SK-N-SH treated with all-trans-retinoic acid at 6 μM for 48 hours (cell line): Measurements from ENCODE around the gene NGDN.

Source experiments
- ATAC-seq: fragments of 200-7000 bp; cut with Tn5 transposase; 3 replicates; pipeline ENCODE4 v1.9.1; 2020; ENCODE audit warnings: mild to moderate bottlenecking, moderate library complexity
- ARNTL ChIP-seq: fragments of 450-650 bp; formaldehyde crosslinking; IDR thresholded peaks from 2 replicates; pipeline ENCODE4 v1.5.0; 2020; ENCODE audit warnings: low read depth, mild to moderate bottlenecking, moderate library complexity, borderline replicate concordance
- CREB5 ChIP-seq: fragments of 250-450 bp; sonication (Bioruptor Pico); IDR thresholded peaks from 2 replicates; pipeline ENCODE4 v1.5.1; 2020; ENCODE audit warnings: low read depth, mild to moderate bottlenecking, moderate library complexity
- CSDC2 ChIP-seq: fragments of 250-450 bp; sonication (Bioruptor Pico); IDR thresholded peaks from 2 replicates; pipeline ENCODE4 v1.5.0; 2020; ENCODE audit warnings: mild to moderate bottlenecking, moderate library complexity
- ESRRG ChIP-seq: fragments of 250-450 bp; sonication (Bioruptor Pico); IDR thresholded peaks from 2 replicates; pipeline ENCODE4 v1.6.1; 2021; ENCODE audit warnings: mild to moderate bottlenecking
- GLIS3 ChIP-seq: fragments of 250-450 bp; sonication (Bioruptor Pico); IDR thresholded peaks from 2 replicates; pipeline ENCODE4 v1.5.0; 2020; ENCODE audit warnings: mild to moderate bottlenecking, moderate library complexity
- ISL1 ChIP-seq: fragments of 250-450 bp; sonication (Bioruptor Pico); IDR thresholded peaks from 2 replicates; pipeline ENCODE4 v2.1.2; 2022; ENCODE audit warnings: mild to moderate bottlenecking, moderate library complexity
- OSR1 ChIP-seq: fragments of 250-450 bp; sonication (Bioruptor Pico); IDR thresholded peaks from 2 replicates; pipeline ENCODE4 v1.8.0; 2022; ENCODE audit warnings: moderate library complexity, mild to moderate bottlenecking, inconsistent platforms
- POU6F1 ChIP-seq: fragments of 250-450 bp; sonication (Bioruptor Pico); IDR thresholded peaks from 2 replicates; pipeline ENCODE4 v1.8.0; 2021; ENCODE audit warnings: low read depth, mild to moderate bottlenecking, moderate library complexity, borderline replicate concordance
- PPARA ChIP-seq: fragments of 250-450 bp; sonication (Bioruptor Pico); IDR thresholded peaks from 2 replicates; pipeline ENCODE4 v1.5.0; 2020; ENCODE audit warnings: mild to moderate bottlenecking, borderline replicate concordance
- RARB ChIP-seq: fragments of 250-450 bp; sonication (Bioruptor Pico); IDR thresholded peaks from 2 replicates; pipeline ENCODE4 v1.8.0; 2021; ENCODE audit warnings: mild to moderate bottlenecking, moderate library complexity
- SNAI2 ChIP-seq: fragments of 250-450 bp; sonication (Bioruptor Pico); IDR thresholded peaks from 2 replicates; pipeline ENCODE4 v1.5.0; 2020; ENCODE audit warnings: mild to moderate bottlenecking, moderate library complexity
- TCF4 ChIP-seq: fragments of 250-450 bp; sonication (Bioruptor Pico); IDR thresholded peaks from 2 replicates; pipeline ENCODE4 v1.8.0; 2021; ENCODE audit warnings: mild to moderate bottlenecking, moderate library complexity, borderline replicate concordance
- TSHZ2 ChIP-seq: fragments of 250-450 bp; sonication (Bioruptor Pico); IDR thresholded peaks from 2 replicates; pipeline ENCODE4 v1.5.0; 2020; ENCODE audit warnings: mild to moderate bottlenecking, moderate library complexity
- ZC3H10 ChIP-seq: fragments of 250-450 bp; sonication (Bioruptor Pico); IDR thresholded peaks from 2 replicates; pipeline ENCODE4 v1.5.1; 2021; ENCODE audit warnings: mild to moderate bottlenecking, moderate library complexity
- ZFP30 ChIP-seq: fragments of 450-650 bp; formaldehyde crosslinking; IDR thresholded peaks from 2 replicates; pipeline ENCODE4 v1.5.0; 2022; ENCODE audit warnings: mild to moderate bottlenecking, moderate library complexity
- ZNF565 ChIP-seq: fragments of 450-650 bp; formaldehyde crosslinking; conservative IDR thresholded peaks from 2 replicates; pipeline ENCODE4 v1.5.0; 2020; ENCODE audit warnings: low read depth, mild to moderate bottlenecking, moderate library complexity
- ZNF70 ChIP-seq: fragments of 450-650 bp; formaldehyde crosslinking; IDR thresholded peaks from 2 replicates; pipeline ENCODE4 v1.5.0; 2020; ENCODE audit warnings: mild to moderate bottlenecking, moderate library complexity
- ZNF8 ChIP-seq: fragments of 450-650 bp; formaldehyde crosslinking; IDR thresholded peaks from 2 replicates; pipeline ENCODE4 v1.5.0; 2020; ENCODE audit warnings: mild to moderate bottlenecking, moderate library complexity

Gene NGDN

GRCh38 chr14:23481362-23481970 lies 12.0 kb downstream of the NGDN start (continued):
- no peak for TF ChIP-seq ARNTL (CRISPR knock-in tag)
- no peak for TF ChIP-seq PPARA (CRISPR knock-in tag)

GRCh38 chr14:23481979-23482822 lies 12.7 kb downstream of the NGDN start:
- TF ChIP-seq OSR1 (CRISPR knock-in tag) = no peak
- no peak for TF ChIP-seq ZFP30 (CRISPR knock-in tag)
- no peak for TF ChIP-seq ESRRG (CRISPR knock-in tag)
- no peak for TF ChIP-seq RARB (CRISPR knock-in tag)
- TF ChIP-seq ZNF8 (CRISPR knock-in tag) = no peak
- no peak for TF ChIP-seq GLIS3 (CRISPR knock-in tag)
- TF ChIP-seq TCF4 (CRISPR knock-in tag) = no peak
- no peak for TF ChIP-seq ZNF565 (CRISPR knock-in tag)
- TF ChIP-seq, all 23 proteins: peak for 0
- no peak for ATAC-seq

- ATAC-seq = no peak
- TF ChIP-seq TCF4 (CRISPR knock-in tag) (no peak), ZFP30 (CRISPR knock-in tag) (no peak), CSDC2 (CRISPR knock-in tag) (no peak), ZC3H10 (no peak), OSR1 (CRISPR knock-in tag) (no peak), SNAI2 (CRISPR knock-in tag) (no peak), TSHZ2 (no peak), ZNF70 (CRISPR knock-in tag) (no peak), ISL1 (CRISPR knock-in tag) (no peak), CREB5 (CRISPR knock-in tag) (no peak), GLIS3 (CRISPR knock-in tag) (no peak), PPARA (CRISPR knock-in tag) (no peak)
These were observed 13.3 kb downstream of the NGDN start for GRCh38 chr14:23482823-23483148.

GRCh38 chr14:23483236-23483854 lies 13.8 kb downstream of the NGDN start:
- ATAC-seq = peak; percentile 92

More at GRCh38 chr14:23483236-23483854, 13.8 kb downstream of the NGDN start:
- TF ChIP-seq ESRRG (CRISPR knock-in tag) = no peak
- no peak for TF ChIP-seq TCF4 (CRISPR knock-in tag)
- TF ChIP-seq RARB (CRISPR knock-in tag) = no peak
- no peak for TF ChIP-seq OSR1 (CRISPR knock-in tag)
- no peak for TF ChIP-seq ZNF70 (CRISPR knock-in tag)
- TF ChIP-seq CREB5 (CRISPR knock-in tag) = no peak
- no peak for TF ChIP-seq PPARA (CRISPR knock-in tag)
- no peak for TF ChIP-seq CSDC2 (CRISPR knock-in tag)
- TF ChIP-seq POU6F1 = no peak
- TF ChIP-seq ZC3H10 = no peak
